ENCODE results near the gene CA10. TPM values are rescaled to one million over a fixed set of nuclear protein-coding genes. Genes with fewer than 3 reads are reported as not detected.

CA10 gene
- total RNA-seq, 1 donor: not detected

- no peak for DNase-seq (ENCODE audit: low read depth)
- TF ChIP-seq, protein P1, sequence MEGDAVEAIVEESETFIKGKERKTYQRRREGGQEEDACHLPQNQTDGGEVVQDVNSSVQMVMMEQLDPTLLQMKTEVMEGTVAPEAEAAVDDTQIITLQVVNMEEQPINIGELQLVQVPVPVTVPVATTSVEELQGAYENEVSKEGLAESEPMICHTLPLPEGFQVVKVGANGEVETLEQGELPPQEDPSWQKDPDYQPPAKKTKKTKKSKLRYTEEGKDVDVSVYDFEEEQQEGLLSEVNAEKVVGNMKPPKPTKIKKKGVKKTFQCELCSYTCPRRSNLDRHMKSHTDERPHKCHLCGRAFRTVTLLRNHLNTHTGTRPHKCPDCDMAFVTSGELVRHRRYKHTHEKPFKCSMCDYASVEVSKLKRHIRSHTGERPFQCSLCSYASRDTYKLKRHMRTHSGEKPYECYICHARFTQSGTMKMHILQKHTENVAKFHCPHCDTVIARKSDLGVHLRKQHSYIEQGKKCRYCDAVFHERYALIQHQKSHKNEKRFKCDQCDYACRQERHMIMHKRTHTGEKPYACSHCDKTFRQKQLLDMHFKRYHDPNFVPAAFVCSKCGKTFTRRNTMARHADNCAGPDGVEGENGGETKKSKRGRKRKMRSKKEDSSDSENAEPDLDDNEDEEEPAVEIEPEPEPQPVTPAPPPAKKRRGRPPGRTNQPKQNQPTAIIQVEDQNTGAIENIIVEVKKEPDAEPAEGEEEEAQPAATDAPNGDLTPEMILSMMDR (IDR thresholded peaks at IDR 0.05; ENCODE audit: insufficient read depth, low read depth, low read length): no peak
- H3K4me3 ChIP-seq (ENCODE audit: low read depth, low read length): no peak overlapping the region
Observed at GRCh38 chr17:51828901-51829300, 329.6 kb downstream of the CA10 start.

DNA sequence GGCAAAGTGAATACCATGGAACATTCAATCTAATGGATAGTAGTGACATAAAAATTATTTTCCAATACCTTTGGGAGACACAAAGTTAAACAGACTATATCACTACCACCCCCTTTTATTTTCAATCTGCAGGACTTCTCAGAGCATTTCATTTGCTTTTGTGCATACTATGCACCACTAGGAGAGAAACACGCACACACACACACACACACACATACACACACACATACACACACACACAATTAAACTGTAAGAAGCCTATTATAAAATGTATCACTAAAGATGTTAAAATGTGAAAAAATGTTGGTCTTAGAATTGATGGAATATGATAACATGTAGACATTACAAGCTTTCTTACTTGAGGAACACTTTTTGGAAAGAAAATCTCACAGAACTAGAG, 331.4 kb downstream of the CA10 start:
- no peak overlapping the region for H3K4me3 ChIP-seq (ENCODE audit: low read depth, low read length)
- no peak for DNase-seq (ENCODE audit: low read depth)

GRCh38 chr17:51820766-51821165, 337.7 kb downstream of the CA10 start:
- no peak for DNase-seq (ENCODE audit: low read depth)
- no peak overlapping the region for H3K4me3 ChIP-seq (ENCODE audit: low read depth, low read length)
- TF ChIP-seq, protein P1 (IDR thresholded peaks at IDR 0.05; ENCODE audit: insufficient read depth, low read depth, low read length): no peak

More for the DNA sequence above, 331.4 kb downstream of the CA10 start:
- TF ChIP-seq, protein P1 (IDR thresholded peaks at IDR 0.05; ENCODE audit: insufficient read depth, low read depth, low read length): no peak

DNA sequence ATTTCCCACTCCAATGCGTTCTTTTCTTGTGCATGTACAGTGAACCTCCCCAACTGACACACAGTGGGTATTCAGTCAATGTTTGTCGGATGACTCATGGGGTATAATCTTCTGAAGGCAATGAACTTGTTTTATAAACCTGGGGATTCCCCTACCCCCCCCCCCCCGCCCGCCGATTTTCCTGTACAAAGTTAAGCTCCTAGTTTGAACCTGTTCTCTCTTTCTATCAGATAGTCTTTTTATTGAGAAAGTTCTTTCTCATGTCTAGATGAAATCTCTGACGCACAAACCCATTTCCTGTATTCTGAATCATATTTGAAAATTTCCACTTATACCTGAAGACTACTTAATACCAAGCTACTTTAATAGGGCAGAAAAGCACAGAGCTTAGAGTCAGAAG, 338.3 kb downstream of the CA10 start:
- DNase-seq (ENCODE audit: low read depth): no peak
- TF ChIP-seq, protein P1 (IDR thresholded peaks at IDR 0.05; ENCODE audit: insufficient read depth, low read depth, low read length): no peak
- H3K4me3 ChIP-seq (ENCODE audit: low read depth, low read length): no peak overlapping the region

GRCh38 chr17:51819341-51820219, 338.9 kb downstream of the CA10 start:
- no peak for DNase-seq (ENCODE audit: low read depth)
- H3K4me3 ChIP-seq (ENCODE audit: low read depth, low read length): no peak overlapping the region
- TF ChIP-seq, protein P1 (IDR thresholded peaks at IDR 0.05; ENCODE audit: insufficient read depth, low read depth, low read length): no peak

DNA sequence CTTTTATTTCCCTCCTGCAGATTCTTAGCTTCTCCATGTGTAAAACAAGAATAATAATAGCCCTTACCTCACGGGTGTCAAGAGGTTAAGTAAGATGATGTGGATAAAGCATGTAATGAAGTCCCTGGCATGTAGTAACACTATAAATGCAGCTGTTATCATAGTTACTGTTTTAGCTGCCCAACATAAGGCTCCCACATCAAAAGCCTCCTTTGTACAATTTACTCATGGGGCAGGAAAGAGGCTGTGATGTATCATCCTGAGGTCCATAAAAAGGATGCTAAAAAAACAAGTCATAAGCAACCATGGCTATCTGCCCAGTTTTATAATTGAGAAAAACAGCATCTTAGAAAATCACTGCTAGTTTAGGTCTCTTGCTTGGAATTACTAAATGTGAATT, 339.7 kb downstream of the CA10 start:
- TF ChIP-seq, protein P1 (IDR thresholded peaks at IDR 0.05; ENCODE audit: insufficient read depth, low read depth, low read length): no peak
- no peak overlapping the region for H3K4me3 ChIP-seq (ENCODE audit: low read depth, low read length)
- no peak for DNase-seq (ENCODE audit: low read depth)
